ENCODE data around the gene PRPSAP1. TPM values are rescaled to one million over a fixed set of nuclear protein-coding genes. Genes with fewer than 3 reads are reported as not detected.

Gene PRPSAP1
- total RNA-seq, 3 donors from 2014 or later: 45.3 to 63.0 (median 61.4) TPM

DNA sequence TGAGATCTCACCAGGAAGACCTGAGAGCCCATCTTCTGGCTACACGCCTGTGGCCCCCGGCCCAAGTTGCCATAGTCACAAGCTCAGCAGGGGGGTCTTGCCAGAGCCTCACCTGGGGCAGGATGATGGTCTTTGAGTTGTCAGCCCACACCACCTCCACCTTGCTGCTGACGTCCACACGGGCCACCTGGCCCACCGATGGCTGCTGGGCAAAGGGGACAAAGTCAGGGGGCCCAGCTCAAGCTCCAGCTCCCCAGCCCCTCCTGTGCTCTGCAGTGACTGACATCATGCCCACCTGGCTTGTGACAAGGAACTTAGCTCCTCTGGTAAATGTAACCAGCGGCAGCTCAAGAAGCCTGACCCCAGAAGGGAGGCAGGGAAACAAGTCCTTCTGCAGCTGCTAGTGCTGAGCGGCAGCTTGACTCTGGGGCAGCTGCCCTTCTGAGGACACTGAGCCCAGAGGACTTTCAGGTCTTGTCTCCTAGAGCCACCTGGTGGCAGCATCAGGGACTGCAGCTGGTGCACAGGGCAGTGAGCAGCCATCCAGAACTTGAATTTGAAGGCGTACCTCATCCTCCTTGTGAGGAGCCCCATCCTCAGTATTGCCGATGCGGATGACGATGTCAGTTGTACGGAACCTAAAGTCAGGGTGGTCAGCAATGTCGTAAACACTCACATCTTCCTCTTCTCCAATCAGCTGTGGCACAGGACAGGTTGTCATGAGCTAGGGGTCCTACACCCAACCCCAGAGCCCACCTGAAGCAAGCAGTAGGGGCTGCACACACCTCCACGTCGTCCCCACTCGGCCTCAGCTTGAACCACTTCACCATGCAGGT is 44.2 kb upstream of the PRPSAP1 start:
- peak; percentile 92 for ATAC-seq
- no peaks in the 10 kb centered on the region for H3K9me3 ChIP-seq
- no peaks in the 10 kb centered on the region for H3K36me3 ChIP-seq (ENCODE audit: low read depth)
- H3K4me1 ChIP-seq (ENCODE audit: low read depth): no peaks in the 10 kb centered on the region
- TF ChIP-seq, protein P1, sequence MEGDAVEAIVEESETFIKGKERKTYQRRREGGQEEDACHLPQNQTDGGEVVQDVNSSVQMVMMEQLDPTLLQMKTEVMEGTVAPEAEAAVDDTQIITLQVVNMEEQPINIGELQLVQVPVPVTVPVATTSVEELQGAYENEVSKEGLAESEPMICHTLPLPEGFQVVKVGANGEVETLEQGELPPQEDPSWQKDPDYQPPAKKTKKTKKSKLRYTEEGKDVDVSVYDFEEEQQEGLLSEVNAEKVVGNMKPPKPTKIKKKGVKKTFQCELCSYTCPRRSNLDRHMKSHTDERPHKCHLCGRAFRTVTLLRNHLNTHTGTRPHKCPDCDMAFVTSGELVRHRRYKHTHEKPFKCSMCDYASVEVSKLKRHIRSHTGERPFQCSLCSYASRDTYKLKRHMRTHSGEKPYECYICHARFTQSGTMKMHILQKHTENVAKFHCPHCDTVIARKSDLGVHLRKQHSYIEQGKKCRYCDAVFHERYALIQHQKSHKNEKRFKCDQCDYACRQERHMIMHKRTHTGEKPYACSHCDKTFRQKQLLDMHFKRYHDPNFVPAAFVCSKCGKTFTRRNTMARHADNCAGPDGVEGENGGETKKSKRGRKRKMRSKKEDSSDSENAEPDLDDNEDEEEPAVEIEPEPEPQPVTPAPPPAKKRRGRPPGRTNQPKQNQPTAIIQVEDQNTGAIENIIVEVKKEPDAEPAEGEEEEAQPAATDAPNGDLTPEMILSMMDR (IDR thresholded peaks at IDR 0.05): peak; percentile 96
- no peak overlapping the region for H3K4me3 ChIP-seq
- DNase-seq: peak; percentile 85 to 98 (median 93)
- intact Hi-C loops (cut with DNase I, micrococcal nuclease): loop anchor here (5.0 kb wide), 2 partner anchors 91 to 96 kb away; partner anchors contain the start of gene QRICH2 (in 1 of the 2)

DNA sequence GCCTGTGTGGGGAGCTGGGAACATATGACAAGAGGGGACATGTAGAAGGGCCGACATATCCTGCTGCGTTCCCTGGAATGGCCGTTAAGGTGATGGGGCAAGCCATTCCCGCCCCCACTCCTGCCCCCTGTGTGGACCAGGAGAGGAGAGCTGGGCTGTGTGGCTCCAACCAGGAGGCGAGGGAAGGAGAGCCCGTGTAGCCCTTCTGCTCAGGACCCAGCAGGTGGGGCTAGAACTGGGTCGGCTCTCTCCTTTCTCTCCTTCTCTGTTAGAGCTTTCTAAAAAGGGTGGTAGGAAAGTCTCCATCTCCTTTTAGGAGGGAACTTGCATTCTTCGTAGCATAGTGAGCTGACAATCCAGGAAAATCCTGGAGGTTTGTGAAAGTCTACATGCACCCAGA is 43.5 kb upstream of the PRPSAP1 start:
- Histone ChIP-seq H3K4me1 (ENCODE audit: low read depth) (no peaks in the 10 kb centered on the region), H3K4me3 (no peak overlapping the region), H3K36me3 (ENCODE audit: low read depth) (no peaks in the 10 kb centered on the region), H3K9me3 (no peaks in the 10 kb centered on the region)
- no peak for DNase-seq
- TF ChIP-seq, protein P1 (IDR thresholded peaks at IDR 0.05): no peak
- ATAC-seq: no peak
- intact Hi-C loops (cut with DNase I, micrococcal nuclease): loop anchor here (5.0 kb wide), 2 partner anchors 90 to 95 kb away; partner anchors contain the start of gene QRICH2 (in 1 of the 2)

DNA sequence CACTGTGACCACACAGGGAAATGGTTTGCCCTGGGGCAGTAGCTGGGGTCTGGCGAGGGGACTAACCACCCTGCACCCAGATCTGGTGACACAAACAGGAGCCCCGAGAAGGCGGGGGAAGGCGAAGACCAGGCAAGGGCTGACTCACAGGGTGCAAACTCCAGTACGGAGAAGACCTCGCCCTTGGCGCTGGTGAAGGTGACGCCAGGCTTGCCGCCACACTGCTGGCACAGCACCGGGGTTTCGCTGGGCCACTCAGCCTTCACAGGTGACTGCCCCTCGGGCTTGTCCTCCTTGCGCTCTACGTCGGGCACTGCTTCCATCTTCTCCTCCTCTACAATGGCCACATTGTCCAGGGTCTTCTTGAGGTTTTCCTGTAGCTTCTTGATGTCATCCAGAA is 42.3 kb upstream of the PRPSAP1 start:
- intact Hi-C loops (cut with DNase I, micrococcal nuclease): loop anchor here (5.0 kb wide), 2 partner anchors 89 to 94 kb away; partner anchors contain the start of gene QRICH2 (in 1 of the 2)
- no peak for DNase-seq
- TF ChIP-seq, protein P1 (IDR thresholded peaks at IDR 0.05): no peak
- H3K4me1 ChIP-seq (ENCODE audit: low read depth): no peaks in the 10 kb centered on the region
- no peaks in the 10 kb centered on the region for H3K36me3 ChIP-seq (ENCODE audit: low read depth)
- no peak overlapping the region for H3K4me3 ChIP-seq
- no peaks in the 10 kb centered on the region for H3K9me3 ChIP-seq
- ATAC-seq: no peak

DNA sequence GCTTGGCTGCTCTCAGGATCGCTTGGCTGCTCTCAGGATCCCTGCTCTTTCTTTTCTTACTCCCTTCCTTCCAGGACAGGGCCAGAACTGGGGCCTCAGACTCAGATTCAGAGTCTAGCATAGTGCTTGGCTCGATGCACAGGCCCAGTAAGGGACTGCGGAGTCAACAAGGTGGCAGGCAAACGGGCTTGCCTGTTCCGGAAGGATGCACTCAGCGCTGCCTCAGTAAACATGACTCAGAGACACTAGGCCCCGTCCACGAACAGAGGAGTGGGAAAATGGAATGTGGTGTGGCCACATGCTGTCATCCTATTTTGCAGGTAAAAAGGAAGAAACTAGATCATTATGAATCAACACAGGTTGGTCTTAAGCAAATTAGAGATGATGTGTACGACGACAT is 40.5 kb upstream of the PRPSAP1 start:
- no peak for DNase-seq
- H3K9me3 ChIP-seq: no peaks in the 10 kb centered on the region
- intact Hi-C loops (cut with DNase I, micrococcal nuclease): no loop called here
- ATAC-seq: no peak
- TF ChIP-seq, protein P1 (IDR thresholded peaks at IDR 0.05): no peak
- no peaks in the 10 kb centered on the region for H3K36me3 ChIP-seq (ENCODE audit: low read depth)
- no peak overlapping the region for H3K4me3 ChIP-seq
- no peaks in the 10 kb centered on the region for H3K4me1 ChIP-seq (ENCODE audit: low read depth)

DNA sequence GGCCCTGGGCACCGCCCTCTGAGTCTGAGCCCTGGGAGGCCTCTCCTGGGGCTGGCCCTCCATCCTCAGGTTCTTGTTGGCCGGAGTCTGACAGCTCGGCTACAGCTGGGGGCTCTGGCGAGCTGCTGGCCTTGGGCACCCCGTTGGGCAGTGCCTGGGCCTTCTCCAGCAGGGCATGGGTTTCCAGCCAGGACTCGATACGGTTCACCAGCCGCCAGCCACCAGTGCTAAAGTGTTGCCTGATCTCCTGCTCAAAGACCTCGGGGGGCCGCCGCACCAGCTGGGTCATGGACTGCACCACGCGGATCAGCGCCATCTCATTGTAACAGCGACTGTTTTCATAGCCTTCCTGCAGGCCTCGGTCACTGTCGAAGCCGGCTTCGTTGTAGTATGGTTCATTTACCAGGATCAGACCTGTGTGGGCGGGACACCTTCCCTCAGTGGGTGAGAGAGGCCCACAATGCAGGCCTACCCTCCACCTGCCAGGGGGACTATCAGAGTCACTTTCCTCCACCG is 37.5 kb upstream of the PRPSAP1 start:
- H3K4me1 ChIP-seq (ENCODE audit: low read depth): peaks cover under 1% of the 10 kb centered on the region
- no peak overlapping the region for H3K4me3 ChIP-seq
- intact Hi-C loops (cut with DNase I, micrococcal nuclease): no loop called here
- DNase-seq (no peak), ATAC-seq (no peak)
- TF ChIP-seq, protein P1 (IDR thresholded peaks at IDR 0.05): no peak
- no peaks in the 10 kb centered on the region for H3K9me3 ChIP-seq
- no peaks in the 10 kb centered on the region for H3K36me3 ChIP-seq (ENCODE audit: low read depth)
